ENCODE data around the gene TTC9C. TPM values are rescaled to one million over a fixed set of nuclear protein-coding genes. Genes with fewer than 3 reads are reported as not detected.
"Not testable (repeated sequence)": the region's sequence is repeated elsewhere in the genome, so short reads cannot be mapped to it uniquely, and the experiment has no call there.

The TTC9C gene
- total RNA-seq, 1 experiment from 2014 or later: 71.4 TPM

DNA sequence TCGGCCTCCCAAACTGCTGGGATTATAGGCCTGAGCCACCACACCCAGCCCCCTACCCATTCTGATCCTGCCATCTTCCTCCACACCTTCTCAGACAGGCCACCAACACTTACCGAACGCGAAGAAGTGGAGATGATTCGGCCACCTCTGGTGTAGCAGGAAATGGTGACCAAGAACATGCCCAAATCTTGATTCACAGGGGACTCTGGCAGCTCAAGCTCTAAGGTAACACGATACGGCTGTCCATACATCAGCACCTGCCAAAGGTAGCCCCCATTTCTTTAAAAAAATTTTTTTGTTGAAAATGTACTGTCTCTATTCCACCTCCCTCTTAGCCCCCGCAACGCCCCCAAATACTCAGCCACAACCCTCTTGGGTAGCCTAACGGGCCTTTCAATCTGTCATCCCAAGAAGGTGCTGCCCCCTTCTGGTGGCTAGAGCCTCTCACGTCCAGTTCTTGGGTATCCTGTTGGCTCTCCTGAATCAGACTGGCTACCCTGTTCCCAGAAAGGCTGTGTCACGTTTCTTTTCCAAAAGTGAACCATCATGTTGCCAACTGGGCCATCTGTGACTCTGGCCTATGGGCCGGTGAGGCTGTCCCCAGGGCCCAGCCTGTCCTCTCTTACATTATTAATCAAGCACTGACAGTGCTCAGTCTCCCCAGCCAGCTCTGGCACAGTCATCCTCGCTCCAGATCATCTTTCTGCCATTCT is 33.7 kb upstream of the TTC9C start:
- Histone ChIP-seq H3K9me2 (ENCODE audit: insufficient read depth) (no peaks in the 10 kb centered on the region), H3K79me2 (ENCODE audit: low read depth) (no peaks in the 10 kb centered on the region), H3K36me3 (ENCODE audit: low read depth) (0 out of 2 replicates have a peak, but pooled peaks cover 12% of the 10 kb centered on the region), H3F3A (ENCODE audit: insufficient read depth, low read depth) (peaks cover 25% of the 10 kb centered on the region), H3K9me3 (ENCODE audit: insufficient read depth, low read depth) (no peaks in the 10 kb centered on the region), H3K27me3 (ENCODE audit: insufficient read depth, low read depth) (no peaks in the 10 kb centered on the region), H3K27ac (no peak overlapping the region), H3K4me3 (no peak overlapping the region), H3K4me2 (no peak overlapping the region), H3K4me1 (replicated peaks; ENCODE audit: insufficient read depth) (no peaks in the 10 kb centered on the region), H2AFZ (no peak overlapping the region), H4K20me1 (ENCODE audit: insufficient read depth) (no peaks in the 10 kb centered on the region)
- TF ChIP-seq EZH2 (IDR thresholded peaks at IDR 0.05; ENCODE audit: low read depth): no peak
- TF ChIP-seq, protein P1, sequence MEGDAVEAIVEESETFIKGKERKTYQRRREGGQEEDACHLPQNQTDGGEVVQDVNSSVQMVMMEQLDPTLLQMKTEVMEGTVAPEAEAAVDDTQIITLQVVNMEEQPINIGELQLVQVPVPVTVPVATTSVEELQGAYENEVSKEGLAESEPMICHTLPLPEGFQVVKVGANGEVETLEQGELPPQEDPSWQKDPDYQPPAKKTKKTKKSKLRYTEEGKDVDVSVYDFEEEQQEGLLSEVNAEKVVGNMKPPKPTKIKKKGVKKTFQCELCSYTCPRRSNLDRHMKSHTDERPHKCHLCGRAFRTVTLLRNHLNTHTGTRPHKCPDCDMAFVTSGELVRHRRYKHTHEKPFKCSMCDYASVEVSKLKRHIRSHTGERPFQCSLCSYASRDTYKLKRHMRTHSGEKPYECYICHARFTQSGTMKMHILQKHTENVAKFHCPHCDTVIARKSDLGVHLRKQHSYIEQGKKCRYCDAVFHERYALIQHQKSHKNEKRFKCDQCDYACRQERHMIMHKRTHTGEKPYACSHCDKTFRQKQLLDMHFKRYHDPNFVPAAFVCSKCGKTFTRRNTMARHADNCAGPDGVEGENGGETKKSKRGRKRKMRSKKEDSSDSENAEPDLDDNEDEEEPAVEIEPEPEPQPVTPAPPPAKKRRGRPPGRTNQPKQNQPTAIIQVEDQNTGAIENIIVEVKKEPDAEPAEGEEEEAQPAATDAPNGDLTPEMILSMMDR (conservative IDR thresholded peaks at IDR 0.05): peak; percentile 86
- intact Hi-C loops (cut with micrococcal nuclease; ENCODE audit: unreplicated experiment): loop anchor here (1.0 to 2.0 kb wide), 2 partner anchors 16 to 299 kb away; partner anchors contain the start of gene UBXN1
- no TSS peak for BruUV-seq (replicated peaks)
- POLR2A ChIA-PET (ENCODE audit: unreplicated experiment): interaction anchor here (0.6 kb wide), 1 partner anchor 11 kb away, joined by 7 read pairs; no protein-coding TSS in a partner anchor
- CTCF ChIA-PET: interaction anchor here (0.6 to 2.4 kb wide), 6 partner anchors 10 to 987 kb away, joined by 3 to 15 read pairs (median 7); no protein-coding TSS in a partner anchor
- peak in 1 of 2 experiments; percentile 55 for DNase-seq

GRCh38 chr11:62702246-62702645 is 26.0 kb upstream of the TTC9C start:
- CTCF ChIA-PET: no interaction called here
- Histone ChIP-seq H3K4me3 (no peak overlapping the region), H3K9me2 (ENCODE audit: insufficient read depth) (no peaks in the 10 kb centered on the region), H3K27ac (no peak overlapping the region), H3K9me3 (ENCODE audit: insufficient read depth, low read depth) (no peaks in the 10 kb centered on the region), H2AFZ (no peak overlapping the region), H3K79me2 (ENCODE audit: low read depth) (peaks cover 19% of the 10 kb centered on the region), H4K20me1 (ENCODE audit: insufficient read depth) (no peaks in the 10 kb centered on the region), H3K36me3 (ENCODE audit: low read depth) (peaks cover 6% of the 10 kb centered on the region; the same call in 1 of the 2 replicates), H3K4me1 (replicated peaks; ENCODE audit: insufficient read depth) (peaks cover 14% of the 10 kb centered on the region), H3K4me2 (no peak overlapping the region), H3K27me3 (ENCODE audit: insufficient read depth, low read depth) (no peaks in the 10 kb centered on the region), H3F3A (ENCODE audit: insufficient read depth, low read depth) (peaks cover 25% of the 10 kb centered on the region)
- DNase-seq: no peak
- POLR2A ChIA-PET (ENCODE audit: unreplicated experiment): no interaction called here
- TF ChIP-seq, protein P1 (conservative IDR thresholded peaks at IDR 0.05): no peak
- TF ChIP-seq EZH2 (IDR thresholded peaks at IDR 0.05; ENCODE audit: low read depth): no peak
- intact Hi-C loops (cut with micrococcal nuclease; ENCODE audit: unreplicated experiment): no loop called here
- BruUV-seq (replicated peaks): no TSS peak

- H3K9me2 ChIP-seq (ENCODE audit: insufficient read depth); DNase-seq; H4K20me1 ChIP-seq (ENCODE audit: insufficient read depth); intact Hi-C loops (cut with micrococcal nuclease; ENCODE audit: unreplicated experiment); H3K27ac ChIP-seq; H3K9me3 ChIP-seq (ENCODE audit: insufficient read depth, low read depth); BruUV-seq (replicated peaks); H3K4me3 ChIP-seq; H3K27me3 ChIP-seq (ENCODE audit: insufficient read depth, low read depth); POLR2A ChIA-PET (ENCODE audit: unreplicated experiment); H3K4me2 ChIP-seq; H2AFZ ChIP-seq; H3K36me3 ChIP-seq (ENCODE audit: low read depth): not testable (repeated sequence)
- peaks cover 24% of the 10 kb centered on the region for H3K4me1 ChIP-seq (replicated peaks; ENCODE audit: insufficient read depth)
- CTCF ChIA-PET: interaction anchor here (0.6 kb wide), 1 partner anchor 24 kb away, joined by 3 read pairs; no protein-coding TSS in a partner anchor
- peaks cover 19% of the 10 kb centered on the region for H3K79me2 ChIP-seq (ENCODE audit: low read depth)
- H3F3A ChIP-seq (ENCODE audit: insufficient read depth, low read depth): peaks cover 25% of the 10 kb centered on the region
These were observed 24.4 kb upstream of the TTC9C start for GRCh38 chr11:62703921-62704320.

Measured in PC-9 (cell line).